Measurements from ENCODE around the gene KNG1. TPM values are rescaled to one million over a fixed set of nuclear protein-coding genes. Genes with fewer than 3 reads are reported as not detected.

Gene KNG1
- total and polyA plus RNA-seq, 10 of the 15 experiments (the other 5 are each of a cell fraction or from before 2014, with no cell fraction given): 0.21 TPM; not detected in 9

- ChIA-PET POLR2A (interaction anchor here (0.7 to 1.2 kb wide), 4 partner anchors 16 to 278 kb away, joined by 3 to 4 read pairs (median 3); partner anchors contain the start of gene RFC4), CTCF (interaction anchor here (0.7 kb wide), 1 partner anchor 10 kb away, joined by 3 read pairs; no protein-coding TSS in a partner anchor), SMC1A (ENCODE audit: uncharacterized antibody, unreplicated experiment) (interaction anchor here (1.0 to 2.2 kb wide), 2 partner anchors 10 to 18 kb away, joined by 4 to 6 read pairs; no protein-coding TSS in a partner anchor), RAD21 (ENCODE audit: unreplicated experiment) (no interaction called here)
- WGBS (ENCODE audit: insufficient coverage, insufficient replicate concordance, low lambda C conversion rate, missing lambda C conversion rate): 26% methylated on average over 15 of the region's 15 CpGs
- BruUV-seq (replicated peaks): no TSS peak
- Histone ChIP-seq H3K27me3 (replicated peaks in 1 of 2; ENCODE audit: control insufficient read depth in 2 of 2, insufficient read depth in 2 of 2, low read length in 1 of 2) (no peaks in the 10 kb centered on the region), H3K4me3 (peak overlapping the region; percentile 78; the same call in 1 of the 2 replicates), H4K20me1 (ENCODE audit: control insufficient read depth, insufficient read depth) (peaks cover 22% of the 10 kb centered on the region; the same call in 1 of the 2 replicates), H2AFZ (ENCODE audit: control insufficient read depth, low read depth, low read length) (no peak overlapping the region), H3K36me3 (ENCODE audit: control insufficient read depth in 2 of 2, insufficient read depth in 2 of 2, low read length in 1 of 2) (peaks cover 21 to 55% of the 10 kb centered on the region in 2 experiments), H3K27ac (ENCODE audit: control insufficient read depth, insufficient read depth) (no peak overlapping the region), H3K4me2 (ENCODE audit: control insufficient read depth, insufficient read depth) (peak overlapping the region; percentile 64), H3K9ac (ENCODE audit: control insufficient read depth, insufficient read depth, low read length) (peak overlapping the region; percentile 100), H3K4me1 (ENCODE audit: control insufficient read depth, insufficient read depth, low read length) (no peaks in the 10 kb centered on the region), H3K9me3 (replicated peaks; ENCODE audit: control insufficient read depth, insufficient read depth, low read length) (no peaks in the 10 kb centered on the region; the same call in 1 of the 3 replicates), H3K79me2 (ENCODE audit: control insufficient read depth, insufficient read depth, low read length) (peaks cover 59% of the 10 kb centered on the region)
- ATAC-seq (no peak), DNase-seq (ENCODE audit: low read depth, low spot score) (no peak), FAIRE-seq (no peak)
- intact Hi-C loops (cut with micrococcal nuclease; ENCODE audit: unreplicated experiment): loop anchor here (10.0 kb wide), 1 partner anchor 237 kb away; no protein-coding TSS in a partner anchor
- in situ Hi-C loops (cut with MboI): loop anchor here (25.0 kb wide), 1 partner anchor 851 kb away; the partner anchor contains the start of gene TRA2B
- TF ChIP-seq IKZF1 (conservative IDR thresholded peaks at IDR 0.05): no peak
- TF ChIP-seq CBX3 (IDR thresholded peaks at IDR 0.05; ENCODE audit: borderline replicate concordance, low read depth): no peak
- TF ChIP-seq NFYA (IDR thresholded peaks at IDR 0.05; ENCODE audit: borderline replicate concordance, low read depth, low read length): no peak
- no peak for TF ChIP-seq SMAD1 (IDR thresholded peaks at IDR 0.05; ENCODE audit: low read depth, partially characterized antibody)
- no peak for TF ChIP-seq BACH1 (IDR thresholded peaks at IDR 0.05; ENCODE audit: borderline replicate concordance)
- no peak for TF ChIP-seq BHLHE40 (IDR thresholded peaks at IDR 0.05; ENCODE audit: borderline replicate concordance in 1 of 2, low read depth in 2 of 2, low read length in 1 of 2)
- no peak for TF ChIP-seq BCL11A (IDR thresholded peaks at IDR 0.05; ENCODE audit: low read depth, low read length)
- TF ChIP-seq ZNF592 (IDR thresholded peaks at IDR 0.05): no peak
- TF ChIP-seq ZBED1 (IDR thresholded peaks at IDR 0.05; ENCODE audit: borderline replicate concordance): peak; percentile 30
- TF ChIP-seq ATF7 (IDR thresholded peaks at IDR 0.05; ENCODE audit: low read depth): peak; percentile 19; the same call in 1 of the 2 replicates
- TF ChIP-seq POLR2AphosphoS5 (IDR thresholded peaks at IDR 0.05; ENCODE audit: low read length): 0 out of 2 replicates have a peak, but pooled peaks have one; percentile 8
Measured at GRCh38 chr3:186787642-186788481, 70.7 kb downstream of the KNG1 start.

All from GM12878 (cell line).